Measurements from ENCODE around the gene STK32B. TPM values are rescaled to one million over a fixed set of nuclear protein-coding genes. Genes with fewer than 3 reads are reported as not detected.

STK32B gene
- total RNA-seq, 1 donor from 2014 or later = not detected

DNA sequence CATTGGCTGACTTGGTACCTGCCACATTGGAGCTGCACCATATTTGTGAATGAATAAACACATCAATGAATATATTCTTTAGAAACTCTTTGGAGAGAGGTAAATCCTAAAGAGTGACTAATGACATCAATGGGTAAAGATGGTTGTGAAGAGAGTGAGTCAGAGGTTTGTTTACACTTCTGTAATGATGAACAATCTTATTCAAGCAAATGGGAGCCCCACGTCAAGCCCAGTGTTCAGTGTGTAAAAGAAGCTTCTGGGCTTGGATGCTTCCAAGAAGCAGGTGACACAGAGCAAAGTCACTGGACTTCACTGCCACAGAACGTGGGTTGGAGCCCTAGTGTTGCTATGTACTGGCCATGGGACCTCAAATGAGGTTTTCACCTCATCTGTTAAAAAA, 319.0 kb downstream of the STK32B start:
- Mint-ChIP-seq H3K4me1 (no peaks in the 10 kb centered on the region), H3K27ac (no peak overlapping the region), H3K36me3 (ENCODE audit: low read depth) (no peaks in the 10 kb centered on the region), H3K27me3 (no peaks in the 10 kb centered on the region), H3K9me3 (peaks cover 5% of the 10 kb centered on the region), H3K4me3 (no peak overlapping the region)
- TF ChIP-seq, protein P1, sequence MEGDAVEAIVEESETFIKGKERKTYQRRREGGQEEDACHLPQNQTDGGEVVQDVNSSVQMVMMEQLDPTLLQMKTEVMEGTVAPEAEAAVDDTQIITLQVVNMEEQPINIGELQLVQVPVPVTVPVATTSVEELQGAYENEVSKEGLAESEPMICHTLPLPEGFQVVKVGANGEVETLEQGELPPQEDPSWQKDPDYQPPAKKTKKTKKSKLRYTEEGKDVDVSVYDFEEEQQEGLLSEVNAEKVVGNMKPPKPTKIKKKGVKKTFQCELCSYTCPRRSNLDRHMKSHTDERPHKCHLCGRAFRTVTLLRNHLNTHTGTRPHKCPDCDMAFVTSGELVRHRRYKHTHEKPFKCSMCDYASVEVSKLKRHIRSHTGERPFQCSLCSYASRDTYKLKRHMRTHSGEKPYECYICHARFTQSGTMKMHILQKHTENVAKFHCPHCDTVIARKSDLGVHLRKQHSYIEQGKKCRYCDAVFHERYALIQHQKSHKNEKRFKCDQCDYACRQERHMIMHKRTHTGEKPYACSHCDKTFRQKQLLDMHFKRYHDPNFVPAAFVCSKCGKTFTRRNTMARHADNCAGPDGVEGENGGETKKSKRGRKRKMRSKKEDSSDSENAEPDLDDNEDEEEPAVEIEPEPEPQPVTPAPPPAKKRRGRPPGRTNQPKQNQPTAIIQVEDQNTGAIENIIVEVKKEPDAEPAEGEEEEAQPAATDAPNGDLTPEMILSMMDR (IDR thresholded peaks at IDR 0.05) = no peak
- no peak for ATAC-seq (ENCODE audit: low read depth)
- intact Hi-C loops (cut with micrococcal nuclease) = no loop called here
- no peak for DNase-seq
- ChIA-PET CTCF (no interaction called here), POLR2A (no interaction called here)

DNA sequence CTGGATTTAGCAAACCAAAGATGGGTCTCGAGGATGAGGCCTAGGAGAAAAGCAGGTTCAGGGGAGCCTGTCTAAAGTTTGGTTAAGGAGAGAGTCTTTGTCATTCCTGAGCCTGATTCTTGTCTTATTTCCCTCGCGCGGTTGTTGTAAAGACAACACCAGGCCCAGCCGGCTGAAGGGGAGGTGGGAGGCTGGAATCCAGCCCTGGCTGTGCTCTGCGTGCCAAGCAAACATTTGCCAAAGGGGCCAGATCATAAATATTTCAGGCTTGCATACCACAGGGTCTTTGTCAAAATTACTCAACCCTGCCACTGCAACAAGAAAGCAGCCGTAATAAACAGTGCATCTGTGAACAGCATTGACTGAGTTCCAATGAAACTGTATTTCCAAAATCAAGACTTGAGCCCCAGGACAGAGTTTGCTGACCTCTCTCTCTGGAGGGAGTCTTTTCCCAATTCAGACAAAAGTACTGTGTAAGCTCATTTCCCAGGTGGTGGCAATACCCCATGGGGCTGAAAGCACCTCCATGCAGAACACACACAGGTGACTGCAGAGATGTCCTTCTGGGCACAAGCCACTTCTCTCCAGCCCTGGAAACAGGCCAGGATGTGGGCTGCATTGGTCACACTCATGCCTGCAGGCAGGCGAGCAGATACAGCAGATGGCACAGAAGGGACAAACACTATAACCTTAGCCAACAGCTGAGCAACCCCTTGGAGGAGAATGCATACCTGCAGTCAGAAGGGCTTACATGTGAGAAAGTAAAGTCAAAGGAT, 320.3 kb downstream of the STK32B start:
- Mint-ChIP-seq H3K27me3 (no peaks in the 10 kb centered on the region), H3K4me1 (no peaks in the 10 kb centered on the region), H3K9me3 (peaks cover 5% of the 10 kb centered on the region), H3K36me3 (ENCODE audit: low read depth) (no peaks in the 10 kb centered on the region), H3K4me3 (no peak overlapping the region), H3K27ac (no peak overlapping the region)
- intact Hi-C loops (cut with micrococcal nuclease) = no loop called here
- TF ChIP-seq, protein P1 (IDR thresholded peaks at IDR 0.05) = no peak
- CTCF ChIA-PET = no interaction called here
- DNase-seq (no peak), ATAC-seq (ENCODE audit: low read depth) (no peak)
- POLR2A ChIA-PET = no interaction called here

DNA sequence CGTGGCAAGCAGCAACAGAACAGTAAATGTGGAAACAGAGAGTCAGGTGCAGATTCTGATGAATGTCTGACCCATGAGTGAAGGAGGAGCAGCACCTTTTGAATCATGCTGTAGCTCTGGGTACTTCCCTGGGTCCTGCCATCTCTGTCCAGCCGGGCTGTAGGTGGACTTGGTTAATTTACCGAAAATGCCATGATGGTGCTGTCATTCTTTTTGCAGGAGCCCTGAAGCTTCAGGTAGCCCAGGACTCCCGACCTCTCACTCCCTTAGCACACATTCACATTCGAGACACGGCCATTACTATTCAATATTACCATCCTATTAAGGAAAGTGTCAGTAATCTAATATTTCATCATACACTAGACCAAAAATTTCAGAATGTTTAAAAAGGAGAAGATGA, 320.9 kb downstream of the STK32B start:
- CTCF ChIA-PET = no interaction called here
- no peaks in the 10 kb centered on the region for H3K36me3 Mint-ChIP-seq (ENCODE audit: low read depth)
- peaks cover 5% of the 10 kb centered on the region for H3K9me3 Mint-ChIP-seq
- ATAC-seq (ENCODE audit: low read depth) = no peak
- no peaks in the 10 kb centered on the region for H3K27me3 Mint-ChIP-seq
- H3K4me1 Mint-ChIP-seq = no peaks in the 10 kb centered on the region
- DNase-seq = no peak
- no peak overlapping the region for H3K27ac Mint-ChIP-seq
- TF ChIP-seq, protein P1 (IDR thresholded peaks at IDR 0.05) = no peak
- H3K4me3 Mint-ChIP-seq = no peak overlapping the region
- POLR2A ChIA-PET = no interaction called here
- intact Hi-C loops (cut with micrococcal nuclease) = no loop called here

DNA sequence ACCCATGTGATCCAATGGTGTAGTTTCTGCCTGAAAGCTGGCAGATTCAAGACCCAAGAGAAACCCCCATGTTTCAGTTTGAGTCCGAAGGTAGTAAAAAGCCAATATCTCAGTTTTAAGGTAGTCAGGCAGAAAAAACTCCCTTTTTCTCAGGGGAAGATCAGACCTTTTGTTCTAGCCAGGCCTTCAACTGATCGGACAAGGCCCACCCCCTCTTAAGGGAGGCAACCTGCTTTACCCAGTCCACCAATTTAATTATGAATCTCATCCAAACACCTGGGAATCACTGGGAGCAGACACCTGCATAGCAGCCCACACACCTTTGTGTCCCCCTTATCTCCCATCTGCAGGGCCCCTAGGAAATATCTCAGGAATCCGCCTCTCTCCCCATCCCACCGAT, 322.0 kb downstream of the STK32B start:
- H3K27me3 Mint-ChIP-seq = no peaks in the 10 kb centered on the region
- no peak overlapping the region for H3K4me3 Mint-ChIP-seq
- TF ChIP-seq, protein P1 (IDR thresholded peaks at IDR 0.05) = no peak
- POLR2A ChIA-PET = no interaction called here
- no peak overlapping the region for H3K27ac Mint-ChIP-seq
- intact Hi-C loops (cut with micrococcal nuclease) = no loop called here
- H3K9me3 Mint-ChIP-seq = peaks cover 10% of the 10 kb centered on the region
- DNase-seq (no peak), ATAC-seq (ENCODE audit: low read depth) (no peak)
- H3K36me3 Mint-ChIP-seq (ENCODE audit: low read depth) = no peaks in the 10 kb centered on the region
- CTCF ChIA-PET = no interaction called here
- H3K4me1 Mint-ChIP-seq = no peaks in the 10 kb centered on the region

DNA sequence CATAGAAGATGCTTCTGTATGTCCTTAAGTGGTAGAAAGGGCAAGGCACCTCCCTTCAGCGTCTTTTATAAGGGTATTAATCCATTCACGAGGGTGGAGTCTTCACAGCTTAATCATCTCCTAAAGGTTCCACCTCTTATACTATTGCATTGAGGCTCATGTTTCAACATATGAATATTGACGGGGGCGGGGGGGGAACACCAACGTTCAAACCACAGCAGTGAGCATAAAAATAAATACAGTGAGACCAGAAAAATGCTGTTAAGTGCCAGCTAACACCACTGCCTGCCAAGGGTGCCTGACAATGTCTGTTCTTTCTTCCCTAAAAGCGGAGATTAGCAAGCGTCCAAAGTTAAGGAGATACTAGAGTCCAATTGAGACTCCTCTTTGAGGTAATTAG, 323.3 kb downstream of the STK32B start:
- ATAC-seq (ENCODE audit: low read depth) = no peak
- intact Hi-C loops (cut with micrococcal nuclease) = no loop called here
- Mint-ChIP-seq H3K4me3 (no peak overlapping the region), H3K27me3 (no peaks in the 10 kb centered on the region), H3K27ac (no peak overlapping the region), H3K36me3 (ENCODE audit: low read depth) (no peaks in the 10 kb centered on the region), H3K4me1 (no peaks in the 10 kb centered on the region), H3K9me3 (peaks cover 10% of the 10 kb centered on the region)
- POLR2A ChIA-PET = no interaction called here
- DNase-seq = no peak
- TF ChIP-seq, protein P1 (IDR thresholded peaks at IDR 0.05) = no peak
- CTCF ChIA-PET = no interaction called here

Measured in activated B cell treated with CpG ODN at 0.5 μM for 24 hours (primary cell).